HepG2 (cell line): ENCODE data around the gene LRRN2.

Experiments used
- HCFC1 ChIP-seq: fragments of 150-350 bp; IDR thresholded peaks from 2 replicates; pipeline ENCODE4 v1.6.1; 2014; ENCODE audit warnings: low read depth, low read length
- MAFK ChIP-seq, 2 experiments: IDR thresholded peaks in 1 of 2; conservative IDR thresholded peaks in 1 of 2; 2 replicates each; pipeline ENCODE4 v1.6.1; 2011; ENCODE audit warnings: improper control_type of control experiment in 2 of 2, low read length in 2 of 2
- SIN3A ChIP-seq: IDR thresholded peaks from 2 replicates; pipeline ENCODE4 v1.6.1; 2011; ENCODE audit warnings: low read depth, mild to moderate bottlenecking, control low read depth, low read length, borderline replicate concordance
- ZNF124 ChIP-seq: sonication (generic); formaldehyde crosslinking; IDR thresholded peaks from 2 replicates; pipeline ENCODE4 v1.4.0; 2020; ENCODE audit warnings: missing genetic modification reagents

GRCh38 chr1:204571128-204571527, 114.4 kb downstream of the LRRN2 start:
- no peak for TF ChIP-seq HCFC1
- TF ChIP-seq SIN3A = no peak
- TF ChIP-seq ZNF124 (CRISPR knock-in tag) = no peak
- TF ChIP-seq MAFK (conservative IDR thresholded peaks at IDR 0.05 in 1 of 2, IDR thresholded peaks at IDR 0.05 in 1 of 2; ENCODE audit: low read length in 2 of 2) = no peak
